Stimulated activated naive B cell treated with anti-CD40 and anti-IgM and Interleukin-4, amounts not matched to agents 10 μg/mL and 1 μg/mL and 100 μg/mL, for 72 hours (primary cell): ENCODE data around the gene MYL1.

ENCODE experiments used
- ATAC-seq, 2 donors: fragments of 150-1000 bp; cut with Tn5 transposase; replicated peaks; 2 replicates each; pipeline ENCODE4 v1.10.0; 2021; ENCODE audit warnings: moderate library complexity in 1 of 2
- DNase-seq: peaks from one replicate; pipeline ENCODE4 v3.0.0; 2021
- H3K27ac Mint-ChIP-seq: one replicate; pipeline ENCODE4 v1.8.0; 2022; ENCODE audit warnings: mild to moderate bottlenecking, mixed read lengths
- H3K27me3 Mint-ChIP-seq, 2 donors: one replicate each; pipeline ENCODE4 v1.8.0; 2022; ENCODE audit warnings: mixed read lengths in 2 of 2
- H3K36me3 Mint-ChIP-seq, 2 donors: one replicate each; pipeline ENCODE4 v1.8.0; 2022; ENCODE audit warnings: mixed read lengths in 2 of 2, mild to moderate bottlenecking in 1 of 2
- H3K4me1 Mint-ChIP-seq, 2 donors: one replicate each; pipeline ENCODE4 v1.8.0; 2022; ENCODE audit warnings: mixed read lengths in 2 of 2, mild to moderate bottlenecking in 1 of 2
- H3K4me3 Mint-ChIP-seq, 2 donors: one replicate each; pipeline ENCODE4 v1.8.0; 2022; ENCODE audit warnings: mild to moderate bottlenecking in 2 of 2, mixed read lengths in 2 of 2, moderate library complexity in 1 of 2
- H3K9me3 Mint-ChIP-seq, 2 donors: one replicate each; pipeline ENCODE4 v1.8.0; 2022; ENCODE audit warnings: mixed read lengths in 2 of 2, mild to moderate bottlenecking in 1 of 2

MYL1 gene

DNA sequence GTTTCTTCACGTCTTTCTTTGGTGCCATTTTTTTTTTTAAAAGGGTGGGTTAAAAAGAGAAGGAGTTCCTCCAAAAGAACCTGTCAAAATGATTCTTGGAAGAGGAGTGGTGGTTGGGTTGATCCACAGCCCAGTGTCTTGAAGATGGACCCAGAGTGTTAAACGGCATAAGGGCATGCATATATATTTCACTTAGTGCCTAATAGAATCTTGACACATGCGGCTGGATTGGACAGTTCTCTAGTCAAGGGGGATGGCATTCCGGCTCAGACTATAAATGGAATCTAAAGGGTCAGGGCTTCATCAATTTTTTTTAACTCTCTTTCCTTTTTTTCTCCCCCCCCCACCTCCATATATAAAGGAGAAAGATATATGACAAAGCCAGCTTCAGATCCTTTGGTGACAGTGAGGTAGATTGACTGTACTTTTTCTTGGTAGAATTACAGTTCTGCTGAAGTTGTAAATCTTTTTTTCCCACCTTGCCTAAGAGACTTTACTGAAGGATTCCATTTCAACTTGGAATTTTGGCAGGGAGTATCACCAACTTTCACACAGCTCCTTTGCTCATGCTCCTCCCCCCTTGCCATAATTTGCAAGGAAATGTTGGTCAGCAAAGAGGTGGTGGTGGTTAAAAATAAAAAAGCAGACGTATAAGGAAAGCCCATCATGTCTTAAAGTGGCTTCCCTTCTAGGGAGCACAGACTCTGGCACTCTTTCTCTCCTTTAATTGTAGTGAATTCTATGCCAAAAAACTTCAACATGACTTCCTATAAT is at the start of gene MYL1:
Gene MYL1, minus strand, starts transcription at position 160 of the 774 bp plus-strand sequence. Its CDS starts 132 bp downstream, at position 28.
- Mint-ChIP-seq H3K27ac (no peak within 1 kb of the TSS), H3K4me1 (no peaks in the 10 kb centered on the region), H3K36me3 (no peaks in the 10 kb centered on the region), H3K27me3 (no peaks in the 10 kb centered on the region), H3K4me3 (no peak within 1 kb of the TSS), H3K9me3 (no peaks in the 10 kb centered on the region)
- DNase-seq (no peak), ATAC-seq (no peak)

GRCh38 chr2:210363876-210364275 is 48.9 kb upstream of the MYL1 start:
- Mint-ChIP-seq H3K4me1 (no peaks in the 10 kb centered on the region), H3K4me3 (no peak overlapping the region), H3K36me3 (no peaks in the 10 kb centered on the region), H3K27ac (no peak overlapping the region), H3K9me3 (no peaks in the 10 kb centered on the region), H3K27me3 (peaks cover 0 to 11% of the 10 kb centered on the region in 2 donors)
- DNase-seq = no peak
- no peak for ATAC-seq

DNA sequence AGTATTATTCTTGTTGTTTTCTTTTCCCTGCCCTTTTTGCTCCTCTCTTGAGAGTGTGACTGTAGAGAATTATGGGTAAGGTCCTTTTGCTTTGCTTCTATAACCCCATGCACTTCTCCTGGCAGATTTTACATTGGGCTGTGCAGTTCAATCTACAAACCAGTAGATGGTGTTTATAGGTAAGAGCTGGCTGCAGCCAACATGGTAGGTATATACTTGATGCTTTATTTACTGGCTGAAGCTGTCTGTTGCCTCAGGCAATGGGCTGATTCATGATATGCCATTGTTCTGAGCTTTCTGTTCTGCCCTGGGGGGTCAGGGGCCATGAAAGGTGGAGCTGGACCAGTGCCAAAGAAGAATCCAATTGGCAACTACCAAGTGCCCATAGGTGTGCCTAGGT is 48.3 kb upstream of the MYL1 start:
- Mint-ChIP-seq H3K36me3 (no peaks in the 10 kb centered on the region), H3K4me3 (no peak overlapping the region), H3K27me3 (peaks cover 0 to 11% of the 10 kb centered on the region in 2 donors), H3K9me3 (no peaks in the 10 kb centered on the region), H3K27ac (no peak overlapping the region), H3K4me1 (no peaks in the 10 kb centered on the region)
- ATAC-seq (peak in 1 of 2 donors; percentile 39), DNase-seq (no peak)

DNA sequence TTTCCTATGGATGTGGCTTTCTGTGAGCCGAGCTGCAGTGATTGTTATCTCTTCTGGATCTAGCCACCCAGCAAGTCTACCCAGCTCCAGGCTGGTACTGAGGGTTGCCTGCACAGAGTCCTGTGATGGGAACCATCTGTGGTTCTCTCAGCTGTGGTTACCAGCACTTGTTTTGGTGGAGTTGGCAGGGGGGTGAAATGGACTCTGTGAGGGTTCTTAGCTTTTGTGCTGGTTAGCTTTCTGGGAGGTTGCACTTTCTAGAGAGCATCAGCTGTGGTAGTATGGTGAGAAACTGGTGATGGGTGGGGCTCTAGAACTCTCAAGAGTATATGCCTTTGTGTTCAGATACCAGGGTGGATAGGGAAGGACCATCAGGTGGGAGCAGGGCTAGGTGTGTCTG is 45.4 kb upstream of the MYL1 start:
- no peak overlapping the region for H3K4me3 Mint-ChIP-seq
- peaks cover 0 to 11% of the 10 kb centered on the region in 2 donors for H3K27me3 Mint-ChIP-seq
- no peak for DNase-seq
- H3K27ac Mint-ChIP-seq = no peak overlapping the region
- no peaks in the 10 kb centered on the region for H3K9me3 Mint-ChIP-seq
- H3K36me3 Mint-ChIP-seq = no peaks in the 10 kb centered on the region
- no peak for ATAC-seq
- no peaks in the 10 kb centered on the region for H3K4me1 Mint-ChIP-seq

- no peak for DNase-seq
- Mint-ChIP-seq H3K4me3 (no peak overlapping the region), H3K9me3 (no peaks in the 10 kb centered on the region), H3K27me3 (peaks cover 2 to 11% of the 10 kb centered on the region in 2 donors), H3K27ac (no peak overlapping the region), H3K4me1 (no peaks in the 10 kb centered on the region), H3K36me3 (no peaks in the 10 kb centered on the region)
- ATAC-seq = no peak
Measured at GRCh38 chr2:210356944-210357343, 42.0 kb upstream of the MYL1 start.

GRCh38 chr2:210337159-210337558 is 22.2 kb upstream of the MYL1 start:
- H3K4me1 Mint-ChIP-seq = no peaks in the 10 kb centered on the region
- H3K27ac Mint-ChIP-seq = no peak overlapping the region
- peaks cover 10 to 14% of the 10 kb centered on the region in 2 donors for H3K9me3 Mint-ChIP-seq

DNA sequence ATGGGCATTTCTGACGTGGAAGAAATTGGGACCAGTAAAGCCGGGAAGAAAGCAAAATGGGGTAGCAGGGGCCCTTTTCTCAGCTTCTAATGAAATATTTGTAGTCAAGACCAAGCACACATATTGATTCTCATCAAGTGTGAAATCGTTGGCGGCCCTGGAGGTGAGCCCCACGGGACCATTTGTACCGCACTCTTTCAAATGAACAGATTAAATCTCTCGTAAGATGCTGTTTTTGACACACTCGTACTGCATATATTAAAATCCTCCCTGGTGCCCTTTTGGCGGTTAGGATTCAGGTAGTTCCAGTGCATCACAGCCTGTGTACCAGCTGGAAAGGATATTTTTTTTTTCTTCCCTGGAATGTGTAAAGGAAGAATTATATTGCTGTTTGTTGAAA is 9.9 kb upstream of the MYL1 start:
- DNase-seq (no peak), ATAC-seq (no peak)
- no peak overlapping the region for H3K27ac Mint-ChIP-seq
- no peak overlapping the region for H3K4me3 Mint-ChIP-seq
- H3K27me3 Mint-ChIP-seq = no peaks in the 10 kb centered on the region
- no peaks in the 10 kb centered on the region for H3K4me1 Mint-ChIP-seq
- peaks cover 0 to 2% of the 10 kb centered on the region in 2 donors for H3K9me3 Mint-ChIP-seq
- no peaks in the 10 kb centered on the region for H3K36me3 Mint-ChIP-seq

More at GRCh38 chr2:210337159-210337558, 22.2 kb upstream of the MYL1 start:
- H3K27me3 Mint-ChIP-seq = no peaks in the 10 kb centered on the region
- DNase-seq (no peak), ATAC-seq (no peak)
- H3K36me3 Mint-ChIP-seq = no peaks in the 10 kb centered on the region
- no peak overlapping the region for H3K4me3 Mint-ChIP-seq

GRCh38 chr2:210324458-210324857 is 9.5 kb upstream of the MYL1 start:
- H3K27ac Mint-ChIP-seq = no peak overlapping the region
- no peak for DNase-seq
- ATAC-seq = no peak
- H3K9me3 Mint-ChIP-seq = peaks cover 0 to 2% of the 10 kb centered on the region in 2 donors
- H3K36me3 Mint-ChIP-seq = no peaks in the 10 kb centered on the region
- H3K27me3 Mint-ChIP-seq = no peaks in the 10 kb centered on the region
- no peak overlapping the region for H3K4me3 Mint-ChIP-seq
- H3K4me1 Mint-ChIP-seq = no peaks in the 10 kb centered on the region

- H3K27ac Mint-ChIP-seq = no peak overlapping the region
- no peak overlapping the region for H3K4me3 Mint-ChIP-seq
- H3K9me3 Mint-ChIP-seq = peaks cover 0 to 2% of the 10 kb centered on the region in 2 donors
- no peaks in the 10 kb centered on the region for H3K27me3 Mint-ChIP-seq
- no peaks in the 10 kb centered on the region for H3K4me1 Mint-ChIP-seq
- ATAC-seq = no peak
- no peaks in the 10 kb centered on the region for H3K36me3 Mint-ChIP-seq
- DNase-seq = no peak
Measured at GRCh38 chr2:210323003-210323402, 8.0 kb upstream of the MYL1 start.

- ATAC-seq (no peak), DNase-seq (no peak)
- Mint-ChIP-seq H3K4me1 (no peaks in the 10 kb centered on the region), H3K4me3 (no peak overlapping the region), H3K27me3 (no peaks in the 10 kb centered on the region), H3K36me3 (no peaks in the 10 kb centered on the region), H3K27ac (no peak overlapping the region), H3K9me3 (no peaks in the 10 kb centered on the region)
Measured at GRCh38 chr2:210318891-210319290, 3.9 kb upstream of the MYL1 start.

DNA sequence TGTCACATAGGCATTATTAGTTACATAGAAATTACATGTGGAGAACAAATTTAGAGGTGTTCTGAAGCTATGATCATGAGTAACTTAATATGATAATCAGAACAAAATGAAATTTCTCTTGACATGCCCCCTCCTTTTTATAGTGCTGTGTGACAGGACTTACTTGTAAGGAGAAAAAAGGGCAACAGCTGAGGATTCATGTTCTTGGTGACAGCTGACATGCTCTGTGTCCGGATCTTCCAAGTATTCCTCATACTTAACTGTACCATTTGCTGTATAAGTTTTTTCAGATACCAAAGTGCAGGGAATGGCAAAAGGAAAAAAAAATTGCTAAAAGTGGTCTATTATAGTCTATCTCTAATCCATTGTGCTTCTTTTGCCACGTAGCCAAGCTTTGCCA is 3.5 kb upstream of the MYL1 start:
- Mint-ChIP-seq H3K9me3 (no peaks in the 10 kb centered on the region), H3K4me1 (no peaks in the 10 kb centered on the region), H3K36me3 (no peaks in the 10 kb centered on the region), H3K4me3 (no peak overlapping the region), H3K27me3 (no peaks in the 10 kb centered on the region), H3K27ac (no peak overlapping the region)
- DNase-seq (no peak), ATAC-seq (no peak)

DNA sequence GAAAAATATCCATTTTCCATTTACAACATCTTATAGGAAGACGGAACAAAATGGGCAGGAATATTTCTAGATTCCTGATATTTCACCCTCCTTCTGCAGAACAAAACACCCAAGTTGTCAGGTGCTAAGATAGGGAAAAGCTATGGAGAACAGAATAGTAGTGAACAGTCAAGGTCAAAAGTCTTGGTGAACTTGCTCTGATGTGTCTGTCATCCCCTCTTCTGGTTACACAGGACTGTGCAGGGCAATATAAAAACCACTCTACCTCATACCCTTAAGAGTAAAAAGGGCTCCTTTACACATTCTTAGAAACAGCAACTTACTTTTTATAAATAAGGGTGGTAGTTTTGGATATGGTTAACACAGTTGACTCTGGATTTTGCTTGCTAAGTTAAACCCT is 4.4 kb downstream of the MYL1 start:
- Mint-ChIP-seq H3K9me3 (no peaks in the 10 kb centered on the region), H3K4me3 (no peak overlapping the region), H3K4me1 (no peaks in the 10 kb centered on the region), H3K36me3 (no peaks in the 10 kb centered on the region), H3K27me3 (no peaks in the 10 kb centered on the region), H3K27ac (no peak overlapping the region)
- no peak for ATAC-seq
- no peak for DNase-seq

DNA sequence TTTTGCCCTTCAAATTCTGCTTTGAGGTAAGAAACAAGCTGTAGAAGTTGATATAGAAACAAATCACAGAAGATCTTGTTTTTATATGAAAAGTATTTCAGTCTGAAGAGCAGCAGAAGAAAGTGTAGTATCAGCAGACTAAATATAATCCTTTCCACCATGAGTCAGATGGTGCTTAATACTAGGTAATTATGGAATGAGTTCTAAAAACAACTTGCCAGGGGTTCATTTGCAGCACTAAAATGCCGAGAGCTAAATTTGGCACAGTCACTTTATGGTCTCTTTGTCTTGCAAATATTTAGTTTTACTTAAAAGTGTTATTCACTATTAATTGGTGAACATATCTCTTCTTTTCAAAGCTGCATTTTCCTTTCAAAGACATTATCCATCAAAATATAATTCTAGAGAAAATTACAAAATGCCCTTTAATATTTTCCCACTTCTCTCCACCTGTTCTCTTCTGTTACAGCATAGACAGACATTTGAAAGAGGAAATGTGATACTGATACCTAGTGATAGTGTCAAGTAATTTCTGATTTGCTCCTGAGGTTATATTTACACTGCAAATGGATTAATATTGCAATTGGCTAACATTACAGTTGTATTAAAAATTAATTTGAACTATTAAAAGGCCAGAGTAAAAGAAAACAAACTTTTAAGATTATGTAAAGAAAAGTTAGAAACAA is 5.3 kb downstream of the MYL1 start:
- Mint-ChIP-seq H3K27me3 (no peaks in the 10 kb centered on the region), H3K9me3 (no peaks in the 10 kb centered on the region), H3K36me3 (no peaks in the 10 kb centered on the region), H3K4me3 (no peak overlapping the region), H3K4me1 (no peaks in the 10 kb centered on the region), H3K27ac (no peak overlapping the region)
- DNase-seq (no peak), ATAC-seq (no peak)

DNA sequence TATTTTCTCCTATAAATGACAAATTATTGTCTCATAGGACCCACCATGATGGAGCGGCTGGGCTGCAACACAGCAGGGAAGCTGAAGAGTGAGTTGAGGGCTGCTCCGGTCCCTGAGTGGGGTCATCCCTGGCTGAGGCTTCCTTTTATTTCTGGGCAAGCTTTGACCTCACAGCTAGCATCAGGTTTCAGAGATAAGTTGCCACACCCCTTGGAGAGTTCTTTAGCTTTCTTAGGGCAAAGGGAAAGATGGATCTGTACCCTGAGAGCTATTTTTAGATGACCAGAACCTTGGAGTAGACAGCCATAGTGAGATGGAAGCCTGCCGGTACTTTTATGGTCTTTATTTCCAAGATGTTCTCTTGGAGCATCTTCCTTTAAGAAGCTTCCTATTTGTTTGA is 11.5 kb downstream of the MYL1 start:
- DNase-seq (no peak), ATAC-seq (peak in 1 of 2 donors; percentile 19)
- H3K27ac Mint-ChIP-seq = no peak overlapping the region
- H3K36me3 Mint-ChIP-seq = no peaks in the 10 kb centered on the region
- H3K4me1 Mint-ChIP-seq = no peaks in the 10 kb centered on the region
- no peak overlapping the region for H3K4me3 Mint-ChIP-seq
- H3K27me3 Mint-ChIP-seq = no peaks in the 10 kb centered on the region
- H3K9me3 Mint-ChIP-seq = no peaks in the 10 kb centered on the region

GRCh38 chr2:210302326-210302725 is 12.6 kb downstream of the MYL1 start:
- Mint-ChIP-seq H3K9me3 (no peaks in the 10 kb centered on the region), H3K27me3 (no peaks in the 10 kb centered on the region), H3K4me3 (no peak overlapping the region), H3K36me3 (no peaks in the 10 kb centered on the region), H3K27ac (no peak overlapping the region), H3K4me1 (no peaks in the 10 kb centered on the region)
- DNase-seq = no peak
- no peak for ATAC-seq
